Fibroblast of the aortic adventitia (primary cell): Measurements from ENCODE around the gene GPATCH3. TPM values are rescaled to one million over a fixed set of nuclear protein-coding genes. Genes with fewer than 3 reads are reported as not detected.

Source experiments
- DNase-seq: peaks from one replicate; pipeline ENCODE4 v3.0.0-alpha.2; 2010; ENCODE audit warnings: low read depth
- H3K4me3 ChIP-seq: 2 replicates; pipeline ENCODE4 v1.5.1; 2011; ENCODE audit warnings: low read depth, mild to moderate bottlenecking, control low read depth, low read length, moderate library complexity
- total RNA-seq: library from RNA; depleted of rRNA; stranded (reverse); fragments of >200 nt; gene quantifications from 2 replicates; pipeline ENCODE4 v1.2.3, GENCODE V29; 2012; ENCODE audit warnings: low replicate concordance
- TF ChIP-seq, protein P1 (sequence below): IDR thresholded peaks from 2 replicates; pipeline ENCODE4 v1.5.1; 2011; ENCODE audit warnings: mild to moderate bottlenecking, low read length, control low read depth, inconsistent platforms; ENCODE audit not compliant: insufficient read depth

The GPATCH3 gene
- total RNA-seq, 1 donor: 5.9 TPM

DNA sequence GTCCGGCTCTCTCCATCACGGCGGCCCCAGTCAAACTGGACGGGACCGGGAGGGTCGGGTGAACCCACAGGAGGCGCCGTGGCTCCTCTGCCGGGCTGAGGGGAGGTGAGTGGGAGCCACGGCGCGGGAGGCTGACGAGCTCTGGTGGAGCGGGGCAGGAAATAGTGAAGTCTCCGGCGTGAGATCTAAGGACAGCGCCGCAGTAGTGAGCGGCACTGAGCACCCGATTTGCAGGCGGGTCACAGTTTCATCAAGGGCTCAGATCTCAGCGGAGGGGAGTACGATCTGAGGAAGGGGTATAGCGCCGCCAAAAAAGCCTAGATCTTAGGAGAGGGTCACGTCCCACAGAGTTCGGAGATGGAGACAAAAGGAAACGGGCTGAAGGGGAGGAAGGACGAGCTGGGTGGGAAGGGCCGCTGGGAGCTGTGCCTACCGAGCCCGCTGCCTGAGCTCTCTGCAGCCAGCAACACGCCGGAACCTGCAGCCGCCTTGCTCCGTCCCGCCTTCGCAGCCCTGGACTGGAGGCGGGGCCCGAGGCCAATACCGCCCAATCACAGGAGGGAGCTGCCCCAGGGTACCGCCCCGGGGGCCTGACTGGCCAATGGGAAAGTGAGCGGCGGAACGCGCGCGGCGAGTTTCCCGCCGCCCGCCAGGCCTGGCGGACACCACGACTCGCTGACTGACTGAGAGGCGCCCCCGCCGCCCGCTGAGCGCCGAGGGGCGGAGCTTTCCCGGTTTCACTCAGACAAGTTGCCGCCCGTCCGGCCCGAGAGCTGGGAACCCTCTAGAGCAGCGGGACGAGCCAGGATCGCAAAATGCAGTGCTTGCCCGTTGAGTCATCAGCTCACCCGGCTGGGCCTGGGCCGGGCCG lies 35.4 kb downstream of the GPATCH3 start:
- DNase-seq: peak; percentile 96
- TF ChIP-seq, protein P1, sequence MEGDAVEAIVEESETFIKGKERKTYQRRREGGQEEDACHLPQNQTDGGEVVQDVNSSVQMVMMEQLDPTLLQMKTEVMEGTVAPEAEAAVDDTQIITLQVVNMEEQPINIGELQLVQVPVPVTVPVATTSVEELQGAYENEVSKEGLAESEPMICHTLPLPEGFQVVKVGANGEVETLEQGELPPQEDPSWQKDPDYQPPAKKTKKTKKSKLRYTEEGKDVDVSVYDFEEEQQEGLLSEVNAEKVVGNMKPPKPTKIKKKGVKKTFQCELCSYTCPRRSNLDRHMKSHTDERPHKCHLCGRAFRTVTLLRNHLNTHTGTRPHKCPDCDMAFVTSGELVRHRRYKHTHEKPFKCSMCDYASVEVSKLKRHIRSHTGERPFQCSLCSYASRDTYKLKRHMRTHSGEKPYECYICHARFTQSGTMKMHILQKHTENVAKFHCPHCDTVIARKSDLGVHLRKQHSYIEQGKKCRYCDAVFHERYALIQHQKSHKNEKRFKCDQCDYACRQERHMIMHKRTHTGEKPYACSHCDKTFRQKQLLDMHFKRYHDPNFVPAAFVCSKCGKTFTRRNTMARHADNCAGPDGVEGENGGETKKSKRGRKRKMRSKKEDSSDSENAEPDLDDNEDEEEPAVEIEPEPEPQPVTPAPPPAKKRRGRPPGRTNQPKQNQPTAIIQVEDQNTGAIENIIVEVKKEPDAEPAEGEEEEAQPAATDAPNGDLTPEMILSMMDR: no peak

DNA sequence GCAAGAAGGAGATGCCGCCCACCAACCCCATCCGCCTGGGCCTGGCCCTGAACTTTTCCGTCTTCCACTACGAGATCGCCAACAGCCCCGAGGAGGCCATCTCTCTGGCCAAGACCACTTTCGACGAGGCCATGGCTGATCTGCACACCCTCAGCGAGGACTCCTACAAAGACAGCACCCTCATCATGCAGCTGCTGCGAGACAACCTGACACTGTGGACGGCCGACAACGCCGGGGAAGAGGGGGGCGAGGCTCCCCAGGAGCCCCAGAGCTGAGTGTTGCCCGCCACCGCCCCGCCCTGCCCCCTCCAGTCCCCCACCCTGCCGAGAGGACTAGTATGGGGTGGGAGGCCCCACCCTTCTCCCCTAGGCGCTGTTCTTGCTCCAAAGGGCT lies 36.6 kb downstream of the GPATCH3 start:
- no peak for DNase-seq
- no peak overlapping the region for H3K4me3 ChIP-seq
- TF ChIP-seq, protein P1: no peak

More for the DNA sequence above, 35.4 kb downstream of the GPATCH3 start:
- H3K4me3 ChIP-seq: peak overlapping the region; percentile 75

DNA sequence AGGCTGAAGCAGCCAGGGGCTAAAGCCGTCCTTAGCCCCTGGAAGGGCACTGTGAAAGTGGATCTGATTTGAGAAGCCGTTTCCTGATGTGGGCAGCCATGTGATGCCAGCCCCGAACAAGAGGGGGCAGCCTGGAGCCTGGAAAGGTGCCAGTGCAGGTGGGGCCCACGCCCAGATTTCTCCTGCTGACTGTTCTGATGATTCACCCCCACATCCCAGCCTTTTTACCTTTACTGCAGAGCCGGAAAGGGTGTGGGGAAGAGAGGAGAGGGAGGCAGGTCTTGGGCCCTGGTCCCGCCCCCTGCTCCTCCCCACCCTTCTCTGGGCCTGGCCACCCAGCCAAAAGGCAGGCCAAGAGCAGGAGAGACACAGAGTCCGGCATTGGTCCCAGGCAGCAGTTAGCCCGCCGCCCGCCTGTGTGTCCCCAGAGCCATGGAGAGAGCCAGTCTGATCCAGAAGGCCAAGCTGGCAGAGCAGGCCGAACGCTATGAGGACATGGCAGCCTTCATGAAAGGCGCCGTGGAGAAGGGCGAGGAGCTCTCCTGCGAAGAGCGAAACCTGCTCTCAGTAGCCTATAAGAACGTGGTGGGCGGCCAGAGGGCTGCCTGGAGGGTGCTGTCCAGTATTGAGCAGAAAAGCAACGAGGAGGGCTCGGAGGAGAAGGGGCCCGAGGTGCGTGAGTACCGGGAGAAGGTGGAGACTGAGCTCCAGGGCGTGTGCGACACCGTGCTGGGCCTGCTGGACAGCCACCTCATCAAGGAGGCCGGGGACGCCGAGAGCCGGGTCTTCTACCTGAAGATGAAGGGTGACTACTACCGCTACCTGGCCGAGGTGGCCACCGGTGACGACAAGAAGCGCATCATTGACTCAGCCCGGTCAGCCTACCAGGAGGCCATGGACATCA lies 37.2 kb downstream of the GPATCH3 start, which contains the start of gene SFN:
SFN (plus strand) TSS at position 369 of the 904 bp plus-strand sequence; CDS start at position 433, 64 bp downstream.
- peak within 1 kb of the TSS; percentile 75 for H3K4me3 ChIP-seq
- TF ChIP-seq, protein P1: no peak
- DNase-seq: no peak

DNA sequence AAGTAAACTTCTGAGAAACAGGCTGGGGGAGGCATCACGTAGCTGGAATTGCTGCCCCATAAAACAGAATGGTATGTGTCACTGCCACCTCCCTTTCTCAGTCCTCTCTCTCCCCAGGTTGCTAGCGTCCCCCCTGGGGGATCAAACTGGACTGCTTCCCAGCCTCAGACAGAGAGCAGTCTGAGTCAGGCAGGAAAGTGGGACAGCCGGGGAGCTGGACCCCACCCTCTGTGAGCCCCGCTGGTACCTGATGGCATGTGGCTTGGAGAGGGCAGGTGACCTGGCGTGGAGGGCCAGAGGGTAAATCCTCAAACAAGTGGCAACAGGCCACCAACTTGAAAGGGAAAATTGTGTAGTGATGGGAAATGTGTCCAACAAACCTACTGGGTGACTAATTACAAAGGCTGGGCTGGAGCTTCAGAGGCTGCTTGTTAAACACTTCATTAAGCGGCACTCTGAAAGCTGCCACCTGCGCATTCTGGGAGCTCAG lies 38.3 kb downstream of the GPATCH3 start:
- TF ChIP-seq, protein P1: no peak
- H3K4me3 ChIP-seq: no peak overlapping the region
- DNase-seq: peak; percentile 16

DNA sequence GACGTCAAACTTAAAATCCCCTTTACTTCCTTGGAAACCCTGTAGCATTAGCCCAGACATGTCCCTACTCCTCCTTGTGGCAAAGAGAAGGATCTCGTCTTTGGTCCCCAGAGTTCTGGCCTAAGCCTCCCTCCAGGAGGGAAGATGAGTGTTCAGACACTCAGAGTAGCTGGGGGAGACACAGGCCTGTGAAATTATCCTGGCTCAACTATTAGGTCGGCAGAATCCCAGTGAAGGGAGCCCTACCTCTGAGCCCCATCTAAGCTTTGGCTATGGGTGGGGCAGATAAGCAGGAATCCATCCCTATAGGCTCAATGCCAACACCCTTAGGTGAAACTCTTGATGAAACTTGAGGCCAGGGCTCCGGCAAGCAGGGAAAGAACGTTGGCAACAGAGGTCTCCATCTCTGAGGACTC lies 39.0 kb downstream of the GPATCH3 start:
- peak; percentile 30 for DNase-seq
- TF ChIP-seq, protein P1: peak; percentile 23
- H3K4me3 ChIP-seq: no peak overlapping the region

DNA sequence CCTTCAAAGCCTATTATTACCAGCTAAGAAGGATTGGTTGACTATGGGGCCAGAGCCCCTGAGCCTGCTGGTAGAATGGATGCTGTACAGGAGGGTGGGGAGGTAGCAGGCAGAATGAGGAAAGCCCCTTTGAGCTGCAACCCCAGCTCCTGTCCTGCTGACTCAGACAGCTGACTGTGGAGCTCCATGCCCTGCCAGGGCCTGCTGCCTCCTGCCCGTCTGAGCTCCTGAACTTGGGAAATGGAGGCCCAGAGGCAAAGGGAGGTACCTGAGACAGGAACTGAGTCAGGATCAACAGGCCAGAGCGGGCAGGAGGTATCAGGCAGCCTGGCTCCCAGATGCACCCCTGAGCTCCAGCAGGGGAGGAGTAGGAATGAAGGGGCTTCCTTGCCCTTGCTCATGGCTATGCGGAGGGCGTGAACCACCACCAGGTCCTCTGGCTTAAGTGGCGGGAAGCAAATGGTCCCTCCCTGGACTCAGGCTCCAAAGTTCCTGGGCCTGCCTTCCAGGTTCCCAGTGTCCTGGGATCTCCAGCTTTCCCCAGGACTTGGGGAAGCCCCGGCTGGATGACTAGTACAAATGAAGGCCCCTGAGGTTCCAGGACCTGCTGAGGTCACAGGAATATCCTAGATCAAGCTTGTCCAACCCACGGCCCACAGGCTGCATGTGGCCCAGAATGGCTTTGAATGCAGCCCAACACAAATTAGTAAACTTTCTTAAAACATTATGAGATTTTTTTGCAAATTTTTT lies 41.2 kb downstream of the GPATCH3 start:
- DNase-seq: no peak
- no peak overlapping the region for H3K4me3 ChIP-seq
- TF ChIP-seq, protein P1: no peak
